Ectodermal cell (in vitro differentiated cells): ENCODE results near the gene SF3A1.

Experiments
- H3K27ac ChIP-seq: 2 replicates; pipeline ENCODE4 v1.7.0; 2013; ENCODE audit warnings: mild to moderate bottlenecking, low read depth, low read length; ENCODE audit not compliant: insufficient read depth, poor library complexity, severe bottlenecking
- H3K27me3 ChIP-seq: 2 replicates; pipeline ENCODE4 v1.7.0; 2013; ENCODE audit warnings: mild to moderate bottlenecking, low read length; ENCODE audit not compliant: insufficient read depth, control insufficient read depth, poor library complexity, severe bottlenecking
- H3K36me3 ChIP-seq: one replicate; pipeline ENCODE4 v1.7.0; 2013; ENCODE audit warnings: low read length; ENCODE audit not compliant: control insufficient read depth, insufficient read depth
- H3K4me1 ChIP-seq: one replicate; pipeline ENCODE4 v1.7.0; 2013; ENCODE audit warnings: low read length; ENCODE audit not compliant: control insufficient read depth, insufficient read depth
- H3K4me3 ChIP-seq: 2 replicates; pipeline ENCODE4 v1.7.0; 2013; ENCODE audit warnings: low read depth, low read length, control low read depth; ENCODE audit not compliant: insufficient read depth
- H3K9me3 ChIP-seq: 2 replicates; pipeline ENCODE4 v1.7.0; 2013; ENCODE audit warnings: mild to moderate bottlenecking, low read length, moderate library complexity; ENCODE audit not compliant: control insufficient read depth
- WGBS, 2 experiments: methylation state at CpG; one replicate each; pipeline ENCODE4 v1.1.7; 2013; ENCODE audit warnings: missing lambda C conversion rate in 2 of 2; 5-methylcytosine and 5-hydroxymethylcytosine counted together

The SF3A1 gene

GRCh38 chr22:30305519-30305905 is 51.2 kb downstream of the SF3A1 start:
- WGBS, 2 experiments: 65 to 69% methylated on average over 4 of the region's 4 CpGs
- Histone ChIP-seq H3K4me1 (peaks cover under 1% of the 10 kb centered on the region), H3K9me3 (no peaks in the 10 kb centered on the region), H3K27me3 (no peaks in the 10 kb centered on the region), H3K4me3 (no peak overlapping the region), H3K36me3 (no peaks in the 10 kb centered on the region), H3K27ac (no peak overlapping the region)

GRCh38 chr22:30304495-30305244 is 52.0 kb downstream of the SF3A1 start:
- Histone ChIP-seq H3K4me3 (no peak overlapping the region), H3K4me1 (no peaks in the 10 kb centered on the region), H3K27ac (no peak overlapping the region), H3K36me3 (no peaks in the 10 kb centered on the region), H3K27me3 (no peaks in the 10 kb centered on the region), H3K9me3 (no peaks in the 10 kb centered on the region)
- WGBS, 2 experiments: 90% methylated on average over 7 of the region's 7 CpGs

GRCh38 chr22:30302810-30303138 is 53.9 kb downstream of the SF3A1 start:
- no peak overlapping the region for H3K27ac ChIP-seq

GRCh38 chr22:30301995-30302809 is 54.5 kb downstream of the SF3A1 start:
- no peak overlapping the region for H3K4me3 ChIP-seq

More at GRCh38 chr22:30302810-30303138, 53.9 kb downstream of the SF3A1 start:
- H3K4me1 ChIP-seq: no peaks in the 10 kb centered on the region
- no peak overlapping the region for H3K4me3 ChIP-seq
- H3K9me3 ChIP-seq: no peaks in the 10 kb centered on the region
- WGBS, 2 experiments: 93 to 95% methylated on average over 5 of the region's 5 CpGs
- H3K27me3 ChIP-seq: no peaks in the 10 kb centered on the region
- H3K36me3 ChIP-seq: no peaks in the 10 kb centered on the region

GRCh38 chr22:30299322-30299721 is 57.4 kb downstream of the SF3A1 start:
- H3K27ac ChIP-seq: no peak overlapping the region
- H3K9me3 ChIP-seq: no peaks in the 10 kb centered on the region
- H3K4me1 ChIP-seq: no peaks in the 10 kb centered on the region
- no peaks in the 10 kb centered on the region for H3K27me3 ChIP-seq
- 88 to 91% methylated on average over 13 of the region's 13 CpGs for WGBS, 2 experiments
- H3K36me3 ChIP-seq: no peaks in the 10 kb centered on the region
- H3K4me3 ChIP-seq: no peak overlapping the region

More at GRCh38 chr22:30301995-30302809, 54.5 kb downstream of the SF3A1 start:
- H3K9me3 ChIP-seq: no peaks in the 10 kb centered on the region
- H3K27ac ChIP-seq: no peak overlapping the region
- H3K36me3 ChIP-seq: no peaks in the 10 kb centered on the region
- no peaks in the 10 kb centered on the region for H3K27me3 ChIP-seq
- no peaks in the 10 kb centered on the region for H3K4me1 ChIP-seq
- 92% methylated on average over 9 of the region's 9 CpGs for WGBS, 2 experiments

- 93% methylated on average over 9 of the region's 9 CpGs for WGBS, 2 experiments
- Histone ChIP-seq H3K36me3 (no peaks in the 10 kb centered on the region), H3K4me3 (no peak overlapping the region), H3K27ac (no peak overlapping the region), H3K4me1 (no peaks in the 10 kb centered on the region), H3K9me3 (no peaks in the 10 kb centered on the region), H3K27me3 (no peaks in the 10 kb centered on the region)
Measured at GRCh38 chr22:30297991-30298701, 58.5 kb downstream of the SF3A1 start.

GRCh38 chr22:30297276-30297990 is 59.3 kb downstream of the SF3A1 start:
- Histone ChIP-seq H3K4me1 (no peaks in the 10 kb centered on the region), H3K36me3 (no peaks in the 10 kb centered on the region)
- WGBS, 2 experiments: 94 to 95% methylated on average over 11 of the region's 11 CpGs

GRCh38 chr22:30296833-30297232 is 59.9 kb downstream of the SF3A1 start:
- Histone ChIP-seq H3K9me3 (no peaks in the 10 kb centered on the region), H3K27ac (no peak overlapping the region), H3K4me3 (no peak overlapping the region), H3K4me1 (no peaks in the 10 kb centered on the region), H3K36me3 (no peaks in the 10 kb centered on the region), H3K27me3 (no peaks in the 10 kb centered on the region)
- WGBS, 2 experiments: 88 to 90% methylated on average over 3 of the region's 3 CpGs

More at GRCh38 chr22:30297276-30297990, 59.3 kb downstream of the SF3A1 start:
- Histone ChIP-seq H3K27ac (no peak overlapping the region), H3K27me3 (no peaks in the 10 kb centered on the region), H3K4me3 (no peak overlapping the region), H3K9me3 (no peaks in the 10 kb centered on the region)

- H3K4me3 ChIP-seq: no peak overlapping the region
- H3K27me3 ChIP-seq: no peaks in the 10 kb centered on the region
- no peaks in the 10 kb centered on the region for H3K4me1 ChIP-seq
- 95 to 97% methylated on average over 4 of the region's 4 CpGs for WGBS, 2 experiments
- no peak overlapping the region for H3K27ac ChIP-seq
- no peaks in the 10 kb centered on the region for H3K36me3 ChIP-seq
- H3K9me3 ChIP-seq: no peaks in the 10 kb centered on the region
Measured at GRCh38 chr22:30296324-30296723, 60.4 kb downstream of the SF3A1 start.
